NT2/D1 (cell line): ENCODE measurements around the gene BSCL2.

ENCODE experiments used
- SUZ12 ChIP-seq: IDR thresholded peaks from 2 replicates; pipeline ENCODE4 v1.6.1; 2011; ENCODE audit not compliant: insufficient read length, insufficient read depth; ENCODE audit errors: extremely low read depth
- YY1 ChIP-seq: IDR thresholded peaks from 2 replicates; pipeline ENCODE4 v1.6.1; 2011; ENCODE audit not compliant: insufficient read length, insufficient read depth
- ZNF274 ChIP-seq: IDR thresholded peaks from 2 replicates; pipeline ENCODE4 v1.6.1; 2011; ENCODE audit warnings: mild to moderate bottlenecking, low read depth, low read length

DNA sequence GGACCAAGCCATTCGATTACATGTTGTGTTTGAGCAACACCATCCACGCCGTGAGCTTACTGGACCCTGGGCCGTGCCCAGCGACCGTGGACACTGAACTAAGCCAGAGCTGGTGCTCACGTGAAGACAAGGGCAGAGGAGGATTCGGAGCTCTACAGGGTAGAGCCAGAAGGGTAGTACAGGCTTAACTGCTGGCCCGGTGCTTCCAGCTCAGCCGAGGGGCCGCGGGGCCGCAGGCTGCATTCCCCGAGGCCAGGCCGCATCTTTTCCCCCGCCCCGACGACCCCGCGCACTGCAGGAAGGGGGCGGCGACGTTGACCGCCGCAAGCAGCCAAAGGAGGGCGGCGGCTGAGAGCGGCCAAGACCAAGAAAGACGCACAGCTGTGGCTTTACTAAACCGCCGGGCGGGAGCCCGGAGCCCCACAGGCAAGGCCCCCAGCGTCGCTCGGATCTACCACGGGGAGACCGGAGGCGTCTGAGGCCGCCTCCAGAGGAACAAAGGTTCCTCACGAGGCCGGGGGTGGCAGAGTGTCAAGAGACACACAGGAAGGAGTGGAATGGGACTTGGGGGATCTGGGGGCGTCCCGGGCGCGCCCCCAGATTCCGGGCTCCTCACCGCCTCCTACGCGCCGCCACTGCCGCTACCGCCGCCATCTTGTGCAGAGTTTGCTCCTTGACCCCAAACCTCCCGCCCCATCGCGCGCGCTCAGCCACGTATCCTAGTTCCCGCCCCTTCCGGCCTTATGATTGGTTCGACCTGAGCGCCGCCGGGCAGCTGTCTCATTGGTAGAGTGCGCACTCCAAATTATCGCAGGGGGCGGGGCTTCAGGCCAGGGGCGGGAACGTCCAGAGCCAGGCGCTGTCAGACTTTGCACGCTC lies 61.0 kb downstream of the BSCL2 start, which contains the start of gene GANAB:
- peak; percentile 87 for TF ChIP-seq YY1
- TF ChIP-seq SUZ12 = no peak
- TF ChIP-seq ZNF274 = no peak
